GM19351 (cell line): Measurements from ENCODE around the gene USP6NL.

Experiments used
- ATAC-seq: cut with Tn5 transposase; IDR thresholded peaks from one replicate; pipeline ENCODE4 v1.9.1; 2021; ENCODE audit warnings: mild to moderate bottlenecking, moderate library complexity; ENCODE audit not compliant: unreplicated experiment

Gene USP6NL

DNA sequence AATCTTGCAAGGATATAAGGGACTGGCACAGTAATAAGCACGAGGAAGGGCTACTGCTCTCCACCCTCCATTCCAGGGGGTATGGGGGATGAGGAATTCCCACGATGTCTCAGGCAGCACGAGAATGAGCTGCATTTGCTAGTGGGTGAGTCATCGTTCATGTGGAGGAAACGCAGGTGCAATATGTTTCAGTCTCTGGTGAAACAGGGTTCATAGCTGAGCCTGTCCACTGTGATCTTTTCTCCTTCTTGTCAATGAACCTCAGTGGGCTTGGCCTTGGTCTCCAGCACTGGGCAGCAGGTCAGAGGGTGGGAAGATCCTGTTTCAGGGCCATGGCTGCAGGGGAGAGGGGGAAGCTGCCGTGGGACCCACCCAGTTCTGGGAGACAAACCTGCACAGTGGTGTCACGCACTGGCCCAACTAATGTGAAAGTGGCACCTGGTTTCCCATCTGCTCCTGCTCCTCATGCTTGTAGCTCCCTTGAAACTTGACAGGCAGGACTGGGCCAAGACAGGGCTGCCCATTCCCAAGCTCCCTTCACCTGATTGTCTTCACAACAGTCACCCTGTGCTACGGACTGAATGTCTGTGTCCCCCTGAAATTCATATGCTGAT is 181.9 kb downstream of the USP6NL start:
- no peak for ATAC-seq

- ATAC-seq: no peak
These were observed 185.8 kb downstream of the USP6NL start for GRCh38 chr10:11425676-11426075.

GRCh38 chr10:11425296-11425610 is 186.2 kb downstream of the USP6NL start:
- ATAC-seq: no peak

DNA sequence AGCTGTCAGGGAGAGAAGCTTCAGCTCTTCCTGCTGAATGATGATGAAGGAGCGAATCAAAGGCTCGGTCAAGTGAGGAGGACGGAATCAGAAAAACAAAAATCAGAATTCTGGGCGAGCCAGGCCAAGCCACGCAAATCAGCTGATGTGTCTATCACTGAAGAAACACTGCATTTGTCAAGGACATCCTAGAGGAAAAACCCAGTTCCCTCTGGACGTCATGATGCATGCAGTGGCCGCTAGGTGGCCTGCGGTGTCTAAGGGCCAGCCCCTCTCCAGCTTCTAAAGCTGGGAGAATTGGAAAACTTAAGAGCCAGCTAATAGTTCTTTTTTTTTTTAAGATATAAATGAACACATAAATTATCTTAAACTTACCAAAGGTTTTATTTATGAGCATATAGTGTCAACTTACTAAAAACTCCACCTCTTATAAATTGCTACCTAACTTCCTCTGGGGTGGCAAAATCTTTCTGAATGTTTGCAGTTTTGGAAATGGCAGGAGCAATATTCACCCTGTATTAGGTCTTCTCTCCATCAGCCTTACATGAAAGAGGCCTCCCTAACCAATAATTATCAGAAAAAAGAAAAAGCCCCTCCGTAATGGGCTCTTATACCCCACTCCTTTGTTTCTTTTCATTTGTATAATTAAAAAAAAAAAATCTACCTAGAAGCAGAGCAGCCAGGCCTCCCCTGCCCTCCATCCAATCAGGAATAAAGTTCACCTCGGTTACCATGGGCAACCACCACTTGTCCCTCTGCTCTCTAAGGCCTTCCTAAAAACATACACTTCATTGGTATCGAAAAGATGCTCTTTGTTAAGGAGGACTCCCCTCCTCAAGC is 186.8 kb downstream of the USP6NL start:
- ATAC-seq: peak; percentile 64

DNA sequence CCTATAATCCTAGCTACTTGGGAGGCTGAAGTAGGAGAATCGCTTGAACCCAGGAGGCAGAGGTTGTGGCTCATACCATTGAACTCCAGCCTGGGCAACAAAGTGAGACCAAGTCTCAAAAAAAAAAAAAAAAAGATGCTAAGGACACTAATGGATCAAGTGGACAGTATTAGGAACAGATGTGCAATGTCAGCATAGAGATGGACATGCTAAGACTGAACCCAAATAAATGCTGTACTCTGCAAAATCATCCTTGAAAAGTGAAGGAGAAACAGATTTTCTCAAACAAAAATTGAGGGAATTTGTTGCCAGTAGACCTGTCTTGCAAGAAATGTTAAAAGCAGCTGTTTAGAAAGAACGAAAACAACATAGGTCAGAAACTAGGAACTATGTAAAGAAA is 194.5 kb downstream of the USP6NL start:
- no peak for ATAC-seq

DNA sequence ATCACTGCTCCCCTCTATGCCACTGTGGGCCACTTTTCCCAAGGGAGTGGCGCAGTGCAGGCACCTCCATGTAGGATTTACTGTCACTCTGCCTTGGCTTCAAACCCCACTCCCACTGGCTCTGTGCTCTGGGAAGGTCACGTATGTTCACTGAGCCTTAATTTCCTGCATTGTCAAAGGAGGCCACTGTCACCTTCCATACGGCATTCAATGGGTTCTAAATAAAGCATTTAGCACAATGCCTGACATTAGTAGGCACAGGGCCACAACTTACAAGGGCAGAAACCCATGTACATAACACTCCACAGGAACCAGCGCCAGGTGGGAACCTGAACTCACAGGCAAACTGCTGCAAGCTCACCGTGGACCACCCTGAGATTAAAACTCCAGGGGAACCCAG is 196.4 kb downstream of the USP6NL start:
- ATAC-seq: no peak

- ATAC-seq: no peak
These were observed 197.0 kb downstream of the USP6NL start for GRCh38 chr10:11414314-11415038.

DNA sequence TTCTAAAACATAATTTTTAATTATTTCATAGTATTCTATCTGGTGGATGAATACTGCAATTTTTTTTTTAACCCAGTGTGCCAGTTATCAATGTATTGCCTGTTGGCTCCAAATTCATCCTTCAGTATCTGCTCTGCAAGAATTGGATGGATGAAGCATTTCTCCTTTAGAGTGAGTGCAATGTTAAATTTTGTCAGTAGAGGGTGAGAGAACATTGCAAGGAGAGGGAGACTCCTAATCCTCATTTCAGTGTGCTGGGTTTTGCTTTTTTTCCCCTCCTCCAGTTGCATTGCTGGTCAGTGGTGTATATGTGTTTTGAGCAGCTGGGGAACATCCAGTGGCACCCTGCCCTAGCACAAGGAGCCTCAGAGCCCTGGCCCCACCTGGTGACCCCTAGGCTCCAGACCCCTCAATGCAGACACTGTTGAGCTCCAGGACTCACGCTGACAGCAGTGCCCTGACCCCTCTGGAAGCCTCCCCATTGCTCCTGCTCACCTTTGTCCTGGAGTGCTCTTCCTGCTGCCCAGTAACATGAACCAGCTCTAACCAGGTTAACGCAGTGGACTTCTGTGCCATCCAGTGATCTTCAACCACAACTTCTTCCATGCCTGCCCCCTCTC is 199.4 kb downstream of the USP6NL start:
- ATAC-seq: no peak

DNA sequence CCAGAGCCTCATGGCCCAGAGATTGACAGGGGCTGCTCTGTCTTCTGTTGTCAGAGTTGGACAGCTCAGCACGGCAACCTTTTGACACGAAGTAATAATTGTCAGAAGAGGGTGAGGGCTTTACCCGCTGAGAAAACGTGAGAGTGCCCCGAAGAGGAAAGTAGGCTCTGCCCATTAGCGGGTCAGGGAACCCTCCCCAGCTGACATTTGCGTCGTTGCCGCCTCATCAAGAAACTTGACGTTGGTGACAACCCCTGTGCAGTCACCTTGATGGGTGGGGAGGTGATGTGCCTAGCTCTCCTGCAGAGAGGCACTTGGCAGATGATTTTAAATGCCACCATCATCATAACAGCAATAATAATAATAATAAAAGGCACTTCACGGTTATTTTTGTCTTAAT is 202.1 kb downstream of the USP6NL start:
- ATAC-seq: no peak

DNA sequence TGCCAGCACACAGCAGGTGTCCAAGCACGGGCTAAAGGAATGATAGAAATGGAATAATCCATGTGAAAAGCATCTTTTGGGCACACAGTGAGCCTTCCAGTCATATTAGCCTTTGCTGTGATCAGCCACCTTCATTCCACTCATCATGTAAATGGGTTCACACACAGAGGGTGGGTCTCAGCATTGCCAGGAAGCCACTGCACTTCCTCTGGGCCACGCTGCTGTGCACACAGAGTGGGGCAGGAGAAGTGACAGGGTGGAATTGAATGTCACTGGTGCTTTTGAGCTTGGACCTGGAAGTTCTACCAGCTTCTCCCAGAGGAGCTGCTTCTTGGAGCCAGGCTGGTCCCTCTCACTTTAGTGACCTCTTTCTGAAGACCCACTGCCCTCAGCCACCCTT is 203.5 kb downstream of the USP6NL start:
- ATAC-seq: no peak

- ATAC-seq: no peak
These were observed 204.7 kb downstream of the USP6NL start for GRCh38 chr10:11406746-11407145.

DNA sequence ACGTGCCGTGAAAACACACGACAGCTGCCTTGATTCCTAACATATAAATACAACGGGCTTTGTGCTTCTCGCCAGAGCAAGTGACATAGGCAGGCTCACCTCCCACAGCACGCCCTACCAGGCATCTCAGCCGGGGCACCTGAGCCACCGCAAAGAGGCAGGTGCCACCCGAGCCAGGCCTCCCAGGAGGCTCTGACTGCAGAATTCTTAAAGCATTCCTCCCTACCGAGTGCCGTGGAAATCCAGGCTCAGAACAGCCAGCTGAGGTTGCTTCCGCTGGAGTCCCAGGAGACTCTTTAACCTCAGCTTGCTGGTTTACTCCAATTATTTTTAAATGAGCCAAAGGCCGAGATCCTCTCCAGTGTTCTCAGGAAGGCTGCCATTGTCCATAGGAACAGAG is 206.5 kb downstream of the USP6NL start:
- ATAC-seq: no peak
